GM19238 (cell line): ENCODE data around the gene LDLRAD3.

Experiments used
- DNase-seq: peaks from one replicate; pipeline ENCODE4 v3.0.0; 2011; ENCODE audit warnings: low spot score; ENCODE audit not compliant: insufficient read length

Gene LDLRAD3

DNA sequence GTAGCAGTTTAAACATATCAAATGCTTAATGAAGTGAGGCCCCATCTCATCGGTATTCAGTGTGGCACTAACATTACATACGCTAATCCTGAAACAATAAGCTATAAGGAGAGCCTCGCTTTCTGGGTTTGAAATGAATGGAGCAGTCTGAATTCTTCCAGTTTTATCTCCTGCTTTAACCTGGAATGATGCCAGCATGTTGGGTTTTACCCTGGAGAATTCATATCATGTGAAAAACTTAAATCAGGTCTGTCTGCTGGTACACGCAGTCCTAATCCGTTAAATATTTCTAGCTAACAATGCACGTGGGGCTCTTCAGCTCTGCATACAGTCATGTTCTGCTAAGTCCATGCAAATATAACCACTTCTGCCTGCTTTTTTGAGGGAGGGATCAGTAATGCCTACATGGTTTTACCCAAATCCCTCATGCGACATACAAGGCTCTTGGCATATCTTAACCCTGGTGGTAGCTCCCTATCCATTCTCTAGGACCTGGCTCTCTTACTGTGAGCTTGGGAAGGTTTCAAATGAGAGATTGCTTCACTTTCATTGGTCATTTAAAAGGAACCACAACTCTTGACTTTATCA, 252.6 kb downstream of the LDLRAD3 start:
- no peak for DNase-seq

DNA sequence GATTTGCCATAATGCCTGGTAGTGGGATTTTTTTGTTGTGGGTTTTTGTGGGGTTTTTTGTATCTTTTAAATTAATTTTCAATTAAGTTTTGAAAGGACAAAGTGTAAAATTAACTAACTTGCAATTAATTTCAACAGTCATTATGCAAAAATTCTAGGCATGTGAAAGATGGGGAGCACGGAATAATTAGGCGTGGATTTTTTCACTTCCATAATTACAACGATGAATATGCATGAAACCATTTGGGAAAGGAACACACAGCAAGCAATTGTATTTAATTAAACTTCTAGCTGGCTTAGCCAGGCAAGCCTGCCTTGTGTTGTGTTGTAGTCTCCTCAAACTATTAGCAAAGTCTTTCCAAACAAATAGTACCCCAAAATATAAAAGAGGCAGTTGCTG, 257.5 kb downstream of the LDLRAD3 start:
- DNase-seq: no peak

GRCh38 chr11:36205536-36205935, 261.7 kb downstream of the LDLRAD3 start:
- DNase-seq: no peak

DNA sequence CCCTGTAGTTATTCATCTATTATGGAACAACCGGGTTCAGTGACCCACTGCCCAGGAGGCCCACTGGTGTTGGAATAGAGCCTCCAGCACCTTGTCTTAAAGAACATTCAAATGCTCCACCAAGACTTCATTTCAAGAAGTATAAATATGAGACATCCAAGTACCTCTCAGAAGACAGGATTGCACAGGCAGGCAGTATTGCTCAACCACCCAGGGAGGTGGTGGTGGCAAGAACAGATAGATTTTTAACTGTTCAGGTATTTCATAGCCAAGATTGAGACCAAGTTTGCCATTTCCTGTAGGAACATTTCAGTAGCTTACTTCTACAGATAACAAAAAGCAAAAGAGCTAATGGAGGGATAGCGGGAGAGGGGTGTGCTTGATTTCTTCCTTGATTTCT, 266.7 kb downstream of the LDLRAD3 start:
- no peak for DNase-seq

DNA sequence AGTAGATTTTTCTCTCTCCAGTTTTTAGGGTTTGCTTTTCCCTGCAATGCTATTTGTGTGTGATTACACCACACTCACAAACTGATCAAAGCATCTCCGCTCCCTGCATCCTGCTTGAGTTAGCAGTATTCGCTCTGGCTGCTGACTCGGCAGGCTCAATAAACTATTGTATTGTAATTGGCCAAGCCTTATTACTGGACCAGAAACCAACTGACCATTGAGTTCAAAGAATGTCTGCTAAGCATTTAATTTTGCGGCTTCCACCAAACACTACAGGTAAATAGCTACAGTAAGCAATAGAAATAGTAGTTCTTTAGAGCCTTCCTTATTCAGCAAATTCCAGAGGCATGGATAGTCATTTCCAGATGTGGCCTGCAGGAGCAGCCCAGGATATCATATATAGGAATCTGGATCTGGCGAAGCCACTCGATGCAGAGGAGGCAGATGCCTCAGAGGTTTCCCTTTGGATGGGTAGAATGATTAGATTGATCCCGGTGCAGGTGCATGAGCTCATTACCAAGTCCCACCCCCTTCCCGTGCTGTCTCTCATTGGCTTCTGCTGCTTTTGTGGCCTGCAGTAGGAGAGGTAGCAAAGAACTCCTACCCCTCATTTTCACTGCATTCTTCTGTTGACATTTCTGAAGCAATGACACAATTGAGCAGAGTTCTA, 268.0 kb downstream of the LDLRAD3 start:
- no peak for DNase-seq

DNA sequence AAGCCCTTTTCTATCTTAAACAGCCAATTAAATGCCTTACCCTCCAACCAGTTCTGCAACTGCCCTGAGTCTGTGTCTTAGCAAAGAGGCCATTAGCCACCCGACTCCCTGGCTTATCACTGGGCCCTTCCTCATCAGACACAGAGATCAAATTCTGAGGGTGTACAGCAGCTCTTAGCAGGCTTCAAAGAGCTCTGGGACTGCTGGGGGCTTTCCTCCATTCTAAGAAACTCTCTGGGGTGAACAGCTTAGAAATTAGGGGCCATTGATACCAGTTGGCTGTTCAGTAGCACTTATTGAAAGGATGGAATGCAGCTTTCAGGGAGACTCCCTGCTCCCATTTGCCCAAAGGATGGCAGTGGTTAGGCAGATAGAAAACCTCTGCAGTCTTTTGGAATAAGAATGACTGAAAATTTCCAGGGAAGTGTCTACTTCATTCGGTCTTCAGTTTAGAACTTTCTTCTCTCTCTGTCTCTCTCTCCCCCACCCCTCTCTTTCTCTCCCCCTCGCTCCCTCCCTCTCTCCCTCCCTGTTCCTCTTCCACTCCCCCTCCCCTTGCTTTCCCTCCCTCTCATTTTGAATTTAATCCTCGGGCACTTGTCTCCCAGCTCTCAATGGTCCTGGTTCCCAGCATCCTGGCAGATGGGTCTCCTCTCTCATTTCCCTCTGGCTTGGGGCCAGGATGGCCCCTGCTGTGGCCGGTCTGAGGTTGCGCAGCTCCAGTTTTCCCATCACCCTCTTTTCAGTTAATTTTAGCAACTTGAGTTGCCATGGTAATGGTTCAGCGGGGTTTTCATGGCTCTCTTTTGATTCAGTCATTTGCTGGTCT, 268.9 kb downstream of the LDLRAD3 start:
- no peak for DNase-seq

- DNase-seq: no peak
Observed at GRCh38 chr11:36213393-36213840, 269.6 kb downstream of the LDLRAD3 start.

- DNase-seq: no peak
Observed at GRCh38 chr11:36214480-36214879, 270.6 kb downstream of the LDLRAD3 start.

DNA sequence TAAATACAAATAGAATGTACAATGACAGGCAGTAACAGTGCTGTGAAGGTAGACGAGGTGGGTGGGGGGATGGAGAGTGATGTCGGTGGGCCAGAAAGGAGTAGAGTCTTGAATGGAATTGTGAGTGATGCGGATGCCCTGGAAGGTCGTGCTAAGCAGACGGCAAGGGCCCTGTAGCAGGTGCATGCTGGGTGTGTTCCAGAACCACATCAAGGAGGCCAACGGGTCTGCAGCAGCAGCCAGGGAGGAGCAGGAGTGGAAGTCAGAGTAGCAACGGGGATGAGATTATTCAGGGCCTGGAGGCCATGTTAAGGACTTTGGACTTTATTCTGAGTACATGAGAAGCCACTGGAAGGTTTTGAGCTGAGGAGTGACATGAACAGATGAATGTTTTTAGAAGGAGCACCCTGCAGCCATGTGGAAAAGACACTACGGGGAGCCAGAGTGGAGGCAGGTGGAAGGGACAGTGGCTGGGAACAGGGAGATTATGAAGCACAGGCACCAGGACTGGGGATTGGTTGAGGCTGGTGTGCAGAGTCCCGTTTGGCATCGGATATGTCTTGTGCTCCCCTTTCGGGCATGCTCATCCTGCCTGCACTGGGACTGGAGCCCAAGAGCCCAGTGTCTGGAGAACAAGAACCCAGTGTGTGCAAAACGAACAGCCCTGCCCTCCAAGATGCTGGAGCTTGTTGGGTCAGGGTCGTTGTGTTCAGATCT, 271.3 kb downstream of the LDLRAD3 start:
- DNase-seq: no peak

GRCh38 chr11:36215693-36216060, 271.8 kb downstream of the LDLRAD3 start:
- no peak for DNase-seq

DNA sequence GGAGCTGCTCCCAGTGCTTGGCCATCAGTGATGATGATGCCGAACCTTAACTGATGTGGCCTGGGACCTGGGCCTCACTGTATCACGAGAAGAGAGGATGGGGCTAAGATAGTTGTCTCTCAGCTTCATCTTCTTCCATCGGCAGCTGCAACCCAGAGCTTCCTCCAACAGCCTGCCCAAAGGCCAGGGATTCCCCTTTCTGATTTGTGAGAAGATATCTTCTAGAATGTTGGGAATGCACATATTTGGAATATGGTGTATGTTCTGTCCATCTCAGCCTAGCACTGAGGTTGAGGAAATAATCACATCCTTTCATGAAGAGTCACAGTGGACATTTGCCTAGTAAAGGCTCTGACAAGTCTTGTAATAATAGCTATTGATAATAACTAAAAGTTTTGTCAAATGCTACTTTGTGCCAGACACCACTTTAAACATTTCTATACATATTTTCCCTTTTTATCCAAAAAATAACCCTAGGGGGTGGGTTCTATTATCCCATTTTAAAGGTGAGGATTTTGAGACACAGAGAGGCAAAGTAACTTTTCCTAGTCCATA, 272.3 kb downstream of the LDLRAD3 start:
- no peak for DNase-seq

- DNase-seq: no peak
Observed at GRCh38 chr11:36218283-36218921, 274.5 kb downstream of the LDLRAD3 start.

GRCh38 chr11:36219996-36220395, 276.1 kb downstream of the LDLRAD3 start:
- no peak for DNase-seq

DNA sequence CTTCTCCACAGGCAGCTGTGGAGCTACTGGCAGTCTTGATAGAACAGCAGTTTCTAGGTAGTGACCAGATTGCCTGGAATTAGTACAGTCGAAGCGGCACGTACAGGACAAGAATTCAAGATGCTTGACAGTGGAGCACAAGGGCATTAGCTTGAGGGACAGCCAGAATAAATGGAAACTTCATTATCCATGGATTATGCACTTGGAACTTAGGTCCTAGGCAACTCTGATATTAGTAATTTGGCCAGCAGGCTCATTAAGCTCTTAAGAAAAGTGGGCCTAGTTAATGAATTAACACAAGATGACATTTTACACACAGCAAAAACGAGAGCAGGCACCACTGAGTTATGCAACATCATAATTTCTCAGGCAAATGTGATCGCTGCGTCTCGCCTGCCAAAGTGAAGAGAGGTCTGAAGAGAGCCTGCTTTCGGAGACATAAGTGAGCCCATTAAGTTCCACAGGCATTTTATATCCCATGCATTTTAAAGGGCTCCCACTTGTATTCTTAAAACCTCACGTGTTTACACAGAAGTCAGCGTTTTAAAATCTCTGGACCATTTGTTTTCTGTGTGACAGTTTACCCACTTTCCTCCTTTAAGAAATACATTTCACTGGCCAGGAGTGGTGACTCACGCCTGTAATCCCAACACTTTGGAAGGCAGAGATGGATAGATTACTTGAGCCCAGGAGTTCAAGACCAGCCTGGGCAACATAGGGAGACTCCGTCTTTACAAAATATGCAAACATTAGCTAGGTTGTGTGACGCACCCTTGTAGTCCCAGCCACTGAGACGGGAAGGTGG, 279.2 kb downstream of the LDLRAD3 start:
- no peak for DNase-seq

DNA sequence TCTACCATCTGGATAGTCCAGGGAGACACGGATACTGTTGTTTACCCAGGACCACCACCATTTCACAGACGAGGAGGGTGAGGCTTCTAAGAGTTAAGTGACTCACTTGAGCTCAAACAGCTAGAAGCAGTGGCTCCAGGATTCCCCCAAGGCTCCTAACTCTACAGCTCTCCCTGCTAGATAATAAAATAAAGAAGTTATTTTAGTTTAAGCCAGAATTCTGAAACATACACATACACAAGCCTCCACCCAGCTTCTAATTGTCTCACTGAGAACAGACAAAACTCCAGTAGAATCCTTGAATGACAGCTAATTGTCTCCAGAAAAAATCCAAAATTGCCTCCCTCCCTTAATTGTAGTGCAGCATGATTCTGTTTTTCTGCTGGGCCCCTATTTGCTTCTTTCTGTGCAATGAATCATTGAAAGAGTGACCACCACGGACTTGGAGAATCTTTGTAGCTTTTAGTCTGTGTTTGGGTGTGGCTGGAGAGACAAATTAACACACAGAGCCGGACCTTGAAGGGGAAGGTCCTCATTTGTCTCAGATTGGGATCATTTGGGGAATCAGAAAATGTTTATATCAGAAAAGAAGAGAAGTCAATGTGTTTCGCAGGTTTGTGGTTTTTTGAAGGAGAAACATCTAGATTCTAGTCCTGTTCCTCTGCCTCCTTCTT, 280.5 kb downstream of the LDLRAD3 start:
- no peak for DNase-seq

DNA sequence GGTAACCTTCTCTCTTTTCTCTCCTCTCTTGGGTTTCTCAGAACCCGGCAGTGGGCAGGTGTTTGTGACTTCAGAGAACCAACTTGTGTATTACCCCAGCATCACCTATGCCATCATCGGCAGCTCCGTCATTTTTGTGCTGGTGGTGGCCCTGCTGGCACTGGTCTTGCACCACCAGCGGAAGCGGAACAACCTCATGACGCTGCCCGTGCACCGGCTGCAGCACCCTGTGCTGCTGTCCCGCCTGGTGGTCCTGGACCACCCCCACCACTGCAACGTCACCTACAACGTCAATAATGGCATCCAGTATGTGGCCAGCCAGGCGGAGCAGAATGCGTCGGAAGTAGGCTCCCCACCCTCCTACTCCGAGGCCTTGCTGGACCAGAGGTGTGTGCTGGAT, 283.2 kb downstream of the LDLRAD3 start:
- no peak for DNase-seq

- DNase-seq: no peak
Observed at GRCh38 chr11:36228689-36229088, 284.8 kb downstream of the LDLRAD3 start.

DNA sequence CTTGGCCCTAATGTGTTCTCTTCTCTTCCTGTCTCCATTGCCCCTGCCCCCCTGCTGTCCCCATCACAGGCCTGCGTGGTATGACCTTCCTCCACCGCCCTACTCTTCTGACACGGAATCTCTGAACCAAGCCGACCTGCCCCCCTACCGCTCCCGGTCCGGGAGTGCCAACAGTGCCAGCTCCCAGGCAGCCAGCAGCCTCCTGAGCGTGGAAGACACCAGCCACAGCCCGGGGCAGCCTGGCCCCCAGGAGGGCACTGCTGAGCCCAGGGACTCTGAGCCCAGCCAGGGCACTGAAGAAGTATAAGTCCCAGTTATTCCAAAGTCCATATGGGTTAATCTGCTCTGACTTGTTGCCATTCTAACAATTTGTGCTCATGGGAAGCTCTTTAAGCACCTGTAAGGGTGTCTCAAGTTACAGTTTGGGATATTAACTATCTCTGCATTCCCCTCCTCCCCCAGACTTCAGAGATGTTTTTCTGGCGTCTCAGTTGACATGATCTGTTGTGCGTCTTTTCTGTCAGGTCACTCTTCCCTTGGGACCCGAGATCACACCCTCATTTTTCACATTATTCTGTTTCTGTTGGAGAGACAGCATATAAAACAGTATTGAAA, 285.3 kb downstream of the LDLRAD3 start:
- no peak for DNase-seq
